ENCODE results near the gene CDC42EP3. TPM values are rescaled to one million over a fixed set of nuclear protein-coding genes. Genes with fewer than 3 reads are reported as not detected.

Gene CDC42EP3
- total RNA-seq, 6 donors from 2014 or later = 24.5 to 76.2 (median 43.2) TPM

DNA sequence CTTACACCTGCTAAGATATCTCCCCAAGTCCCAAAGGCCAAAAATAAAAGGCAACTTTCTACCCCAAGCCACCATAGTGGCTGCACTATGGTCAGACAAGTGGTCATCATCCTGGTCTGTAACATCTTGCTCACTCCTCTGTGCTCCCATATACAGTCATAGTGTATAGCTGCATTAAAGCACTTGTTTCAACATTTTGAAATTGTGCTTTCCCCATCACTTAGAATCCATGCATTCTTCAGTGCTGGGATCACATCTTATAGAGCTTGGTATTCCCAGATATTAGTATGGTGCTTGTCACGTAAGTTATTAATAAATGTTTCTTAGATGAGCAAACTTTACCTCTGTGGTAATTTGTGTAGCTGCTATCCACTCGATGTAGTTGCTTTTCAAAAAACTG lies 40.4 kb upstream of the CDC42EP3 start:
- H3K36me3 ChIP-seq = no peaks in the 10 kb centered on the region
- no peaks in the 10 kb centered on the region for H3K9me3 ChIP-seq
- peaks cover 3 to 32% (median 16%) of the 10 kb centered on the region in 4 donors for H3K4me1 ChIP-seq
- TF ChIP-seq EP300 (IDR thresholded peaks at IDR 0.05) = no peak
- no peak for TF ChIP-seq POLR2A (IDR thresholded peaks at IDR 0.05)
- TF ChIP-seq POLR2AphosphoS5 (IDR thresholded peaks at IDR 0.05) = no peak
- TF ChIP-seq CTCF (IDR thresholded peaks at IDR 0.05) = no peak
- WGBS, 2 donors = 83 to 98% methylated on average over 2 of the region's 2 CpGs
- no peak for ATAC-seq (ENCODE audit: low FRiP score in 2 of 2)
- no peaks in the 10 kb centered on the region for H3K27me3 ChIP-seq
- no peak overlapping the region for H3K27ac ChIP-seq
- H3K4me3 ChIP-seq = no peak overlapping the region
- DNase-seq = no peak

GRCh38 chr2:37711308-37711731 lies 39.9 kb upstream of the CDC42EP3 start:
- TF ChIP-seq POLR2AphosphoS5 (IDR thresholded peaks at IDR 0.05) = no peak
- TF ChIP-seq CTCF (IDR thresholded peaks at IDR 0.05) = no peak
- TF ChIP-seq POLR2A (IDR thresholded peaks at IDR 0.05) = no peak
- no peak for TF ChIP-seq EP300 (IDR thresholded peaks at IDR 0.05)

GRCh38 chr2:37709111-37709510 lies 37.7 kb upstream of the CDC42EP3 start:
- H3K27me3 ChIP-seq = no peaks in the 10 kb centered on the region
- TF ChIP-seq POLR2A (IDR thresholded peaks at IDR 0.05) (no peak), POLR2AphosphoS5 (IDR thresholded peaks at IDR 0.05) (no peak)
- DNase-seq (no peak), ATAC-seq (ENCODE audit: low FRiP score in 2 of 2) (no peak)
- no peak overlapping the region for H3K27ac ChIP-seq
- H3K9me3 ChIP-seq = no peaks in the 10 kb centered on the region
- H3K4me3 ChIP-seq = no peak overlapping the region
- H3K4me1 ChIP-seq = peaks cover 3 to 37% (median 16%) of the 10 kb centered on the region in 4 donors
- H3K36me3 ChIP-seq = no peaks in the 10 kb centered on the region
- WGBS, 2 donors = 73 to 78% methylated on average over 4 of the region's 4 CpGs

More at GRCh38 chr2:37711308-37711731, 39.9 kb upstream of the CDC42EP3 start:
- Histone ChIP-seq H3K36me3 (no peaks in the 10 kb centered on the region), H3K4me1 (peaks cover 3 to 37% (median 16%) of the 10 kb centered on the region in 4 donors), H3K27me3 (no peaks in the 10 kb centered on the region), H3K4me3 (no peak overlapping the region), H3K27ac (no peak overlapping the region), H3K9me3 (no peaks in the 10 kb centered on the region)
- WGBS, 2 donors = 22% methylated on average over 1 of the region's 1 CpG; no CpG with 5 or more reads in 1 of the 2 donors
- ATAC-seq (ENCODE audit: low FRiP score in 2 of 2) (peak; percentile 54 to 84), DNase-seq (peak in 1 of 2 donors; percentile 68)

- Histone ChIP-seq H3K27ac (no peak overlapping the region), H3K36me3 (no peaks in the 10 kb centered on the region), H3K4me3 (no peak overlapping the region), H3K27me3 (no peaks in the 10 kb centered on the region), H3K4me1 (peaks cover 3 to 37% (median 16%) of the 10 kb centered on the region in 4 donors), H3K9me3 (no peaks in the 10 kb centered on the region)
- no peak for ATAC-seq (ENCODE audit: low FRiP score in 2 of 2)
- WGBS, 2 donors = 44 to 47% methylated on average over 2 of the region's 2 CpGs
- TF ChIP-seq POLR2A (IDR thresholded peaks at IDR 0.05) (no peak), POLR2AphosphoS5 (IDR thresholded peaks at IDR 0.05) (no peak), CTCF (IDR thresholded peaks at IDR 0.05) (no peak), EP300 (IDR thresholded peaks at IDR 0.05) (no peak)
- DNase-seq = no peak
Measured at GRCh38 chr2:37708146-37708545, 36.7 kb upstream of the CDC42EP3 start.

GRCh38 chr2:37707393-37707792 lies 36.0 kb upstream of the CDC42EP3 start:
- no peak overlapping the region for H3K27ac ChIP-seq
- no peaks in the 10 kb centered on the region for H3K27me3 ChIP-seq
- DNase-seq (no peak), ATAC-seq (ENCODE audit: low FRiP score in 2 of 2) (no peak)
- H3K9me3 ChIP-seq = no peaks in the 10 kb centered on the region
- WGBS, 2 donors = 100% methylated on average over 1 of the region's 1 CpG
- no peak overlapping the region for H3K4me3 ChIP-seq
- TF ChIP-seq CTCF (IDR thresholded peaks at IDR 0.05) (no peak), EP300 (IDR thresholded peaks at IDR 0.05) (no peak), POLR2A (IDR thresholded peaks at IDR 0.05) (no peak), POLR2AphosphoS5 (IDR thresholded peaks at IDR 0.05) (no peak)
- H3K36me3 ChIP-seq = no peaks in the 10 kb centered on the region
- H3K4me1 ChIP-seq = peaks cover 3 to 37% (median 16%) of the 10 kb centered on the region in 4 donors
